Subcutaneous abdominal adipose tissue (tissue), 5 donors: ENCODE data around the gene ARMS2.
A peak's percentile ranks its signal among the peaks of the same experiment; 100 is the strongest.

ENCODE experiments used
- H3K27ac ChIP-seq: one replicate; pipeline ENCODE4 v1.7.0; 2013; ENCODE audit warnings: low read depth, mild to moderate bottlenecking, inconsistent platforms, low read length, moderate library complexity
- H3K27me3 ChIP-seq, 5 donors: one replicate each; pipeline ENCODE4 v1.7.0; 2013; ENCODE audit warnings: low read length in 5 of 5, inconsistent platforms in 1 of 5; ENCODE audit not compliant: control insufficient read depth in 5 of 5, insufficient read depth in 4 of 5
- H3K36me3 ChIP-seq, 5 donors: one replicate each; pipeline ENCODE4 v1.7.0; 2013; ENCODE audit warnings: low read length in 5 of 5; ENCODE audit not compliant: control insufficient read depth in 5 of 5, insufficient read depth in 5 of 5
- H3K4me1 ChIP-seq, 5 donors: one replicate each; pipeline ENCODE4 v1.7.0; 2013; ENCODE audit warnings: low read length in 5 of 5, mild to moderate bottlenecking in 3 of 5, moderate library complexity in 1 of 5; ENCODE audit not compliant: control insufficient read depth in 5 of 5, insufficient read depth in 5 of 5
- H3K4me3 ChIP-seq, 5 donors: one replicate each; pipeline ENCODE4 v1.7.0; 2013; ENCODE audit warnings: low read length in 5 of 5, low read depth in 1 of 5
- H3K9ac ChIP-seq, 5 donors: one replicate each; pipeline ENCODE4 v1.7.0; 2013; ENCODE audit warnings: low read length in 5 of 5, mild to moderate bottlenecking in 4 of 5, moderate library complexity in 3 of 5
- H3K9me3 ChIP-seq, 5 donors: one replicate each; pipeline ENCODE4 v1.7.0; 2013; ENCODE audit warnings: low read length in 5 of 5; ENCODE audit not compliant: control insufficient read depth in 5 of 5
- donor health status: healthy.
- donor health status: healthy.
- donor health status: healthy.
- donor health status: healthy.
- donor health status: healthy.

The ARMS2 gene

GRCh38 chr10:122449153-122449552 is 5.3 kb upstream of the ARMS2 start:
- Histone ChIP-seq H3K36me3 (no peaks in the 10 kb centered on the region), H3K27ac (no peak overlapping the region), H3K4me3 (no peak overlapping the region), H3K27me3 (no peaks in the 10 kb centered on the region), H3K4me1 (peaks cover 0 to 19% (median 15%) of the 10 kb centered on the region in 5 donors), H3K9me3 (no peaks in the 10 kb centered on the region), H3K9ac (no peak overlapping the region)

- no peak overlapping the region for H3K4me3 ChIP-seq
- no peak overlapping the region for H3K27ac ChIP-seq
- no peaks in the 10 kb centered on the region for H3K27me3 ChIP-seq
- H3K36me3 ChIP-seq = no peaks in the 10 kb centered on the region
- peaks cover 0 to 26% (median 19%) of the 10 kb centered on the region in 5 donors for H3K4me1 ChIP-seq
- H3K9ac ChIP-seq = no peak overlapping the region
- H3K9me3 ChIP-seq = no peaks in the 10 kb centered on the region
Observed at GRCh38 chr10:122450353-122450990, 4.0 kb upstream of the ARMS2 start.

GRCh38 chr10:122454071-122454470 is 382 bp upstream of the ARMS2 start:
- Histone ChIP-seq H3K36me3 (no peaks in the 10 kb centered on the region), H3K4me3 (no peak overlapping the region), H3K27me3 (no peaks in the 10 kb centered on the region), H3K9me3 (no peaks in the 10 kb centered on the region), H3K4me1 (peaks cover 0 to 41% (median 15%) of the 10 kb centered on the region in 5 donors), H3K27ac (no peak overlapping the region), H3K9ac (no peak overlapping the region)

- Histone ChIP-seq H3K27me3 (no peaks in the 10 kb centered on the region), H3K4me1 (peaks cover 0 to 38% (median 18%) of the 10 kb centered on the region in 5 donors), H3K36me3 (no peaks in the 10 kb centered on the region), H3K9ac (no peak overlapping the region), H3K4me3 (no peak overlapping the region), H3K27ac (no peak overlapping the region), H3K9me3 (no peaks in the 10 kb centered on the region)
Observed at GRCh38 chr10:122455376-122456079, 1.1 kb downstream of the ARMS2 start.

GRCh38 chr10:122457934-122458333 is 3.5 kb downstream of the ARMS2 start:
- no peaks in the 10 kb centered on the region for H3K36me3 ChIP-seq
- no peak overlapping the region for H3K9ac ChIP-seq
- no peaks in the 10 kb centered on the region for H3K9me3 ChIP-seq
- H3K27me3 ChIP-seq = no peaks in the 10 kb centered on the region
- no peak overlapping the region for H3K27ac ChIP-seq
- no peak overlapping the region for H3K4me3 ChIP-seq
- peaks cover 2 to 42% (median 28%) of the 10 kb centered on the region in 5 donors for H3K4me1 ChIP-seq

- no peaks in the 10 kb centered on the region for H3K36me3 ChIP-seq
- no peak overlapping the region for H3K9ac ChIP-seq
- H3K27ac ChIP-seq = no peak overlapping the region
- no peaks in the 10 kb centered on the region for H3K9me3 ChIP-seq
- no peak overlapping the region for H3K4me3 ChIP-seq
- H3K4me1 ChIP-seq = peaks cover 9 to 50% (median 35%) of the 10 kb centered on the region in 5 donors
- H3K27me3 ChIP-seq = no peaks in the 10 kb centered on the region
Observed at GRCh38 chr10:122458693-122459092, 4.2 kb downstream of the ARMS2 start.

GRCh38 chr10:122459561-122460273 is 5.3 kb downstream of the ARMS2 start:
- no peak overlapping the region for H3K9ac ChIP-seq
- peaks cover 9 to 54% (median 40%) of the 10 kb centered on the region in 5 donors for H3K4me1 ChIP-seq
- H3K4me3 ChIP-seq = no peak overlapping the region
- H3K27ac ChIP-seq = no peak overlapping the region
- H3K36me3 ChIP-seq = no peaks in the 10 kb centered on the region
- H3K9me3 ChIP-seq = no peaks in the 10 kb centered on the region
- no peaks in the 10 kb centered on the region for H3K27me3 ChIP-seq

- H3K27ac ChIP-seq = no peak overlapping the region
- peaks cover 0 to 2% (median 0%) of the 10 kb centered on the region in 5 donors for H3K36me3 ChIP-seq
- peak overlapping the region in 4 of 5 donors; percentile 50 to 85 (median 70) for H3K4me3 ChIP-seq
- H3K9ac ChIP-seq = peak overlapping the region in 3 of 5 donors; percentile 26 to 71 (median 34)
- no peaks in the 10 kb centered on the region for H3K27me3 ChIP-seq
- H3K9me3 ChIP-seq = no peaks in the 10 kb centered on the region
- peaks cover 9 to 62% (median 48%) of the 10 kb centered on the region in 5 donors for H3K4me1 ChIP-seq
Observed at GRCh38 chr10:122460891-122461293, 6.4 kb downstream of the ARMS2 start.

GRCh38 chr10:122461367-122461728 is 6.9 kb downstream of the ARMS2 start, which contains the start of gene HTRA1:
Gene HTRA1 (plus strand): TSS chr10:122461553. CDS start chr10:122461653, 100 bp downstream.
- H3K4me1 ChIP-seq = peaks cover 9 to 62% (median 50%) of the 10 kb centered on the region in 5 donors
- H3K9ac ChIP-seq = peak within 1 kb of the TSS in 4 of 5 donors; percentile 58 to 73 (median 70)
- peak within 1 kb of the TSS; percentile 77 for H3K27ac ChIP-seq
- no peaks in the 10 kb centered on the region for H3K27me3 ChIP-seq
- H3K4me3 ChIP-seq = peak within 1 kb of the TSS; percentile 74 to 91 (median 85)
- H3K36me3 ChIP-seq = peaks cover 0 to 2% (median 0%) of the 10 kb centered on the region in 5 donors
- H3K9me3 ChIP-seq = no peaks in the 10 kb centered on the region
